ENCODE results near the gene GDA. TPM values are rescaled to one million over a fixed set of nuclear protein-coding genes. Genes with fewer than 3 reads are reported as not detected.

GDA gene
- total RNA-seq, 1 experiment from 2014 or later = not detected

DNA sequence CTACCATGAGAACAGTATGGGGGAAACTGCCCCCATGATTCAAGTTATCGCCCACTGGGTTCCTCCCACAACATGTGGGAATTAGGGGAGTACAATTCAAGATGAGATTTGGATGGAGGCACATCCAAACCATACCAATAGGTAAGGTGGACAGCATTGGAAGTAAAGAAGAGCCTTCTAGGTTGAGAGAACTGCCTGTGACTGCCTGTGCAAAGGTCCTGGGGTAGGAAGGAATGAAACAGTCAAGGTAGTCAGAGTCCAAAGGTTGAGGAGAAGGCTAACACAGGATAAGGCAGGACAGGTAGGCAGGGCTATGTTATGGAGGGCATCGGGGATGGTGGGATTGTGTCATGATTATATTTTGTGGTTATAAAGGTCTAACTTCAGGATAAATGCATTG, 6.1 kb downstream of the GDA start:
- BruUV-seq (replicated peaks) = no TSS peak
- DNase-seq (ENCODE audit: unreplicated experiment) = no peak
- Mint-ChIP-seq H3K4me1 (ENCODE audit: insufficient read depth, unreplicated experiment) (peaks cover 11% of the 10 kb centered on the region), H3K27me3 (ENCODE audit: insufficient read depth, unreplicated experiment) (no peaks in the 10 kb centered on the region), H3K27ac (ENCODE audit: low read depth, unreplicated experiment) (no peak overlapping the region), H3K36me3 (ENCODE audit: insufficient read depth, unreplicated experiment) (no peaks in the 10 kb centered on the region), H3K9me3 (ENCODE audit: unreplicated experiment) (no peaks in the 10 kb centered on the region), H3K4me3 (ENCODE audit: unreplicated experiment) (no peak overlapping the region)
- TF ChIP-seq, protein P1, sequence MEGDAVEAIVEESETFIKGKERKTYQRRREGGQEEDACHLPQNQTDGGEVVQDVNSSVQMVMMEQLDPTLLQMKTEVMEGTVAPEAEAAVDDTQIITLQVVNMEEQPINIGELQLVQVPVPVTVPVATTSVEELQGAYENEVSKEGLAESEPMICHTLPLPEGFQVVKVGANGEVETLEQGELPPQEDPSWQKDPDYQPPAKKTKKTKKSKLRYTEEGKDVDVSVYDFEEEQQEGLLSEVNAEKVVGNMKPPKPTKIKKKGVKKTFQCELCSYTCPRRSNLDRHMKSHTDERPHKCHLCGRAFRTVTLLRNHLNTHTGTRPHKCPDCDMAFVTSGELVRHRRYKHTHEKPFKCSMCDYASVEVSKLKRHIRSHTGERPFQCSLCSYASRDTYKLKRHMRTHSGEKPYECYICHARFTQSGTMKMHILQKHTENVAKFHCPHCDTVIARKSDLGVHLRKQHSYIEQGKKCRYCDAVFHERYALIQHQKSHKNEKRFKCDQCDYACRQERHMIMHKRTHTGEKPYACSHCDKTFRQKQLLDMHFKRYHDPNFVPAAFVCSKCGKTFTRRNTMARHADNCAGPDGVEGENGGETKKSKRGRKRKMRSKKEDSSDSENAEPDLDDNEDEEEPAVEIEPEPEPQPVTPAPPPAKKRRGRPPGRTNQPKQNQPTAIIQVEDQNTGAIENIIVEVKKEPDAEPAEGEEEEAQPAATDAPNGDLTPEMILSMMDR (IDR thresholded peaks at IDR 0.05; ENCODE audit: unreplicated experiment) = no peak
- POLR2A ChIA-PET = no interaction called here
- intact Hi-C loops (cut with micrococcal nuclease) = no loop called here
- CTCF ChIA-PET = interaction anchor here (1.2 kb wide), 1 partner anchor 116 kb away, joined by 3 read pairs; no protein-coding TSS in a partner anchor

GRCh38 chr9:72156586-72156985, 7.3 kb downstream of the GDA start:
- no peak overlapping the region for H3K27ac Mint-ChIP-seq (ENCODE audit: low read depth, unreplicated experiment)
- no peaks in the 10 kb centered on the region for H3K9me3 Mint-ChIP-seq (ENCODE audit: unreplicated experiment)
- no peaks in the 10 kb centered on the region for H3K36me3 Mint-ChIP-seq (ENCODE audit: insufficient read depth, unreplicated experiment)
- ChIA-PET POLR2A (no interaction called here), CTCF (interaction anchor here (0.6 to 1.1 kb wide), 2 partner anchors 115 to 131 kb away, joined by 3 to 4 read pairs; no protein-coding TSS in a partner anchor)
- BruUV-seq (replicated peaks) = no TSS peak
- H3K4me3 Mint-ChIP-seq (ENCODE audit: unreplicated experiment) = no peak overlapping the region
- DNase-seq (ENCODE audit: unreplicated experiment) = no peak
- H3K4me1 Mint-ChIP-seq (ENCODE audit: insufficient read depth, unreplicated experiment) = peaks cover 11% of the 10 kb centered on the region
- TF ChIP-seq, protein P1 (IDR thresholded peaks at IDR 0.05; ENCODE audit: unreplicated experiment) = no peak
- H3K27me3 Mint-ChIP-seq (ENCODE audit: insufficient read depth, unreplicated experiment) = no peaks in the 10 kb centered on the region
- intact Hi-C loops (cut with micrococcal nuclease) = no loop called here

DNA sequence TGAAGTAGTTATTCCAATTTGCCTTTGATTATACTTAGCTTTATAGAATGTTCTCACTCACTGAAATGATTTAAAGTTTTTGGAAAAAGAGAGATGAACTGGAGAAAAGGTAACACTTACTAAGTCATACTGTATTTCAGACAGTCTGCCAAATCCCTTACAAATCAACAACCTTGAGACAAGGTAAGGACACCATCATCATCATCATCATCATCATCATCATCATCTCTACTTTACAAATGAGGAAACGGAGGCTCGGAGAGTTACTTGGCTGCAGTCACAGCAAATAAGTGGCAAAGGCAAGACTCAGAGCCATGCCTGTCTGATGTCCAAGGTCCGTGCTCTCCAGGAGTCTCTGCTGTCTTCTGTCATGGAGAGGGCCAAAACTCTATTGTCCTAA, 9.4 kb downstream of the GDA start:
- ChIA-PET CTCF (no interaction called here), POLR2A (no interaction called here)
- Mint-ChIP-seq H3K27ac (ENCODE audit: low read depth, unreplicated experiment) (no peak overlapping the region), H3K4me1 (ENCODE audit: insufficient read depth, unreplicated experiment) (peaks cover 11% of the 10 kb centered on the region), H3K9me3 (ENCODE audit: unreplicated experiment) (peaks cover 8% of the 10 kb centered on the region), H3K27me3 (ENCODE audit: insufficient read depth, unreplicated experiment) (no peaks in the 10 kb centered on the region), H3K36me3 (ENCODE audit: insufficient read depth, unreplicated experiment) (no peaks in the 10 kb centered on the region), H3K4me3 (ENCODE audit: unreplicated experiment) (no peak overlapping the region)
- no TSS peak for BruUV-seq (replicated peaks)
- intact Hi-C loops (cut with micrococcal nuclease) = no loop called here
- TF ChIP-seq, protein P1 (IDR thresholded peaks at IDR 0.05; ENCODE audit: unreplicated experiment) = no peak
- DNase-seq (ENCODE audit: unreplicated experiment) = no peak

- Mint-ChIP-seq H3K27me3 (ENCODE audit: insufficient read depth, unreplicated experiment) (no peaks in the 10 kb centered on the region), H3K27ac (ENCODE audit: low read depth, unreplicated experiment) (no peak overlapping the region), H3K9me3 (ENCODE audit: unreplicated experiment) (peaks cover 8% of the 10 kb centered on the region), H3K36me3 (ENCODE audit: insufficient read depth, unreplicated experiment) (no peaks in the 10 kb centered on the region), H3K4me3 (ENCODE audit: unreplicated experiment) (no peak overlapping the region), H3K4me1 (ENCODE audit: insufficient read depth, unreplicated experiment) (peaks cover 6% of the 10 kb centered on the region)
- TF ChIP-seq, protein P1 (IDR thresholded peaks at IDR 0.05; ENCODE audit: unreplicated experiment) = no peak
- ChIA-PET POLR2A (no interaction called here), CTCF (interaction anchor here (1.4 kb wide), 1 partner anchor 42 kb away, joined by 3 read pairs; no protein-coding TSS in a partner anchor)
- BruUV-seq (replicated peaks) = no TSS peak
- DNase-seq (ENCODE audit: unreplicated experiment) = no peak
- intact Hi-C loops (cut with micrococcal nuclease) = no loop called here
These were observed 11.3 kb downstream of the GDA start for GRCh38 chr9:72160446-72161123.
